H1 (cell line): ENCODE measurements around the gene ANKRD53. TPM values are rescaled to one million over a fixed set of nuclear protein-coding genes. Genes with fewer than 3 reads are reported as not detected.

Experiments used
- CTCF ChIA-PET: fragments of 300-600 bp; sonication (Branson Sonifier 250); formaldehyde crosslinking; loops from one replicate; lab custom pipeline; 2021; ENCODE audit not compliant: partially characterized antibody; lab: Charles Lee
- POLR2A ChIA-PET: fragments of 300-600 bp; sonication (Branson Sonifier 250); formaldehyde crosslinking; loops from one replicate; lab custom pipeline; 2021; ENCODE audit warnings: inconsistent platforms; ENCODE audit not compliant: partially characterized antibody; lab: Charles Lee
- DNase-seq, 2 experiments: peaks; one replicate each; pipeline versions ENCODE4 v3.0.0 to v3.0.0-alpha.2; 2010 to 2022; ENCODE audit warnings: low spot score in 2 of 2, low read depth in 1 of 2, mixed read lengths in 1 of 2
- FAIRE-seq: peaks from 2 replicates; lab custom pipeline; 2011; peaks lifted over from hg19 to GRCh38; lab: Jason Lieb, UNC
- H2AFZ ChIP-seq: 2 replicates; pipeline ENCODE4 v1.8.1; 2012; ENCODE audit warnings: low read length, inconsistent platforms
- H2AK5ac ChIP-seq: 2 replicates; pipeline ENCODE4 v1.6.1; 2013; ENCODE audit warnings: low read depth, low read length
- H2BK120ac ChIP-seq: replicated peaks from 2 replicates; pipeline ENCODE3; 2013; ENCODE audit warnings: low read depth, low read length, inconsistent platforms
- H2BK12ac ChIP-seq: 2 replicates; pipeline ENCODE4 v1.6.1; 2013; ENCODE audit warnings: low read depth, low read length
- H2BK15ac ChIP-seq: 2 replicates; pipeline ENCODE4 v1.6.1; 2013; ENCODE audit warnings: low read length
- H2BK20ac ChIP-seq: 2 replicates; pipeline ENCODE4 v1.6.1; 2013; ENCODE audit warnings: low read length
- H2BK5ac ChIP-seq: 2 replicates; pipeline ENCODE4 v1.6.1; 2013; ENCODE audit warnings: low read depth, low read length
- H3K14ac ChIP-seq: 2 replicates; pipeline ENCODE4 v1.6.1; 2013; ENCODE audit warnings: inconsistent platforms; ENCODE audit not compliant: insufficient read length
- H3K18ac ChIP-seq: 2 replicates; pipeline ENCODE4 v1.6.1; 2013; ENCODE audit warnings: low read length; ENCODE audit errors: extremely low read depth
- H3K23ac ChIP-seq: 2 replicates; pipeline ENCODE4 v1.6.1; 2013; ENCODE audit warnings: inconsistent platforms; ENCODE audit not compliant: insufficient read length
- H3K23me2 ChIP-seq: 2 replicates; pipeline ENCODE4 v1.6.1; 2013; ENCODE audit warnings: low read depth, low read length
- H3K27ac ChIP-seq: 2 replicates; pipeline ENCODE4 v1.6.1; 2011; ENCODE audit warnings: low read depth, low read length, inconsistent platforms
- H3K27me3 ChIP-seq, 4 experiments: replicated peaks in 1 of 4; 1 replicate in 1 of 4; 2 replicates in 3 of 4; pipeline versions ENCODE4 v1.6.1 to v1.8.1; 2011 to 2013; ENCODE audit warnings: low read length in 3 of 4, mild to moderate bottlenecking in 3 of 4, inconsistent platforms in 2 of 4, mixed read lengths in 2 of 4, moderate library complexity in 1 of 4; ENCODE audit not compliant: control insufficient read depth in 3 of 4, insufficient read depth in 3 of 4; ENCODE audit errors: extremely low read depth in 1 of 4
- H3K36me3 ChIP-seq, 4 experiments: 2 replicates each; pipeline versions ENCODE4 v1.6.1 to v1.8.1; 2011 to 2013; ENCODE audit warnings: mild to moderate bottlenecking in 4 of 4, low read length in 3 of 4, moderate library complexity in 2 of 4, control low read depth in 1 of 4, inconsistent platforms in 1 of 4; ENCODE audit not compliant: insufficient read depth in 4 of 4, control insufficient read depth in 2 of 4
- H3K4ac ChIP-seq: replicated peaks from 2 replicates; pipeline ENCODE3; 2013; ENCODE audit warnings: low read length, low read depth, mixed read lengths, inconsistent platforms; ENCODE audit not compliant: insufficient read length
- H3K4me1 ChIP-seq, 4 experiments: replicated peaks in 1 of 4; 1 replicate in 1 of 4; 2 replicates in 3 of 4; pipeline versions ENCODE4 v1.6.1 to v1.8.1; 2011 to 2013; ENCODE audit warnings: low read length in 3 of 4, inconsistent platforms in 2 of 4, mixed read lengths in 1 of 4; ENCODE audit not compliant: insufficient read depth in 4 of 4, control insufficient read depth in 3 of 4
- H3K4me2 ChIP-seq, 2 experiments: 2 replicates each; pipeline versions ENCODE4 v1.6.1 to v1.8.1; 2011 to 2013; ENCODE audit warnings: low read depth in 2 of 2, low read length in 2 of 2, control low read depth in 1 of 2, inconsistent platforms in 1 of 2, mild to moderate bottlenecking in 1 of 2; ENCODE audit not compliant: insufficient read depth in 1 of 2
- H3K4me3 ChIP-seq, 4 experiments: fragments of 200-600, 300-600 bp in 1 of 4; sonication (generic), shearing (Covaris generic), sonication (Bioruptor Twin) in 1 of 4; 2 replicates each; pipeline versions ENCODE4 v1.5.1 to v1.8.1; 2011 to 2016; ENCODE audit warnings: low read length in 4 of 4, low read depth in 3 of 4, control low read depth in 2 of 4, inconsistent platforms in 2 of 4, mild to moderate bottlenecking in 2 of 4, mixed read lengths in 1 of 4, moderate library complexity in 1 of 4; ENCODE audit not compliant: insufficient read depth in 2 of 4; ENCODE audit errors: extremely low read depth in 1 of 4
- H3K56ac ChIP-seq: replicated peaks from 2 replicates; pipeline ENCODE3; 2013; ENCODE audit warnings: low read depth, mild to moderate bottlenecking, mixed read lengths, low read length, inconsistent platforms; ENCODE audit not compliant: insufficient read length
- H3K79me1 ChIP-seq: 2 replicates; pipeline ENCODE4 v1.6.1; 2013; ENCODE audit warnings: low read depth, low read length, control low read depth
- H3K79me2 ChIP-seq, 2 experiments: 2 replicates each; pipeline versions ENCODE4 v1.6.1 to v1.8.1; 2012 to 2013; ENCODE audit warnings: low read length in 2 of 2, mild to moderate bottlenecking in 2 of 2, inconsistent platforms in 1 of 2; ENCODE audit not compliant: insufficient read depth in 2 of 2, control insufficient read depth in 1 of 2
- H3K9ac ChIP-seq, 4 experiments: replicated peaks in 1 of 4; 1 replicate in 1 of 4; 2 replicates in 3 of 4; pipeline versions ENCODE4 v1.6.1 to v1.8.1; 2011 to 2013; ENCODE audit warnings: low read depth in 3 of 4, low read length in 3 of 4, control low read depth in 2 of 4, mild to moderate bottlenecking in 2 of 4, moderate library complexity in 2 of 4, inconsistent platforms in 1 of 4; ENCODE audit errors: extremely low read depth in 1 of 4
- H3K9me3 ChIP-seq, 2 experiments: 2 replicates each; pipeline versions ENCODE4 v1.6.1 to v1.8.1; 2012 to 2013; ENCODE audit warnings: mild to moderate bottlenecking in 2 of 2, moderate library complexity in 2 of 2, control low read depth in 1 of 2, inconsistent platforms in 1 of 2, low read depth in 1 of 2, low read length in 1 of 2, mixed read lengths in 1 of 2; ENCODE audit not compliant: insufficient read depth in 2 of 2
- H4K20me1 ChIP-seq, 2 experiments: replicated peaks in 1 of 2; 2 replicates each; pipeline versions ENCODE3 to v1.8.1; 2011 to 2013; ENCODE audit warnings: inconsistent platforms in 2 of 2, low read length in 2 of 2, mild to moderate bottlenecking in 1 of 2; ENCODE audit not compliant: insufficient read depth in 2 of 2, control insufficient read depth in 1 of 2
- H4K5ac ChIP-seq: 2 replicates; pipeline ENCODE4 v1.6.1; 2013; ENCODE audit warnings: low read length, low read depth, mixed read lengths, inconsistent platforms; ENCODE audit not compliant: insufficient read length
- H4K8ac ChIP-seq: 2 replicates; pipeline ENCODE4 v1.8.0; 2013; ENCODE audit warnings: mild to moderate bottlenecking, moderate library complexity, low read length, inconsistent platforms; ENCODE audit not compliant: insufficient read depth; ENCODE audit errors: extremely low read depth
- H4K91ac ChIP-seq: replicated peaks from 2 replicates; pipeline ENCODE3; 2013; ENCODE audit warnings: low read length, mixed read lengths, inconsistent platforms; ENCODE audit not compliant: insufficient read length
- ASH2L ChIP-seq: fragments of 200-600, 300-600 bp; sonication (generic); IDR thresholded peaks from one replicate; pipeline ENCODE4 v1.7.1; 2017; ENCODE audit warnings: low read length
- CBX5 ChIP-seq: fragments of 300-800, 300-1000 bp; sonication (generic); IDR thresholded peaks from 2 replicates; pipeline ENCODE4 v1.7.1; 2016; ENCODE audit warnings: antibody characterized with exemption, low read length, low read depth
- E2F6 ChIP-seq: IDR thresholded peaks from 2 replicates; pipeline ENCODE4 v1.6.1; 2012; ENCODE audit warnings: inconsistent platforms
- EGR1 ChIP-seq: IDR thresholded peaks from 2 replicates; pipeline ENCODE4 v1.6.1; 2011; ENCODE audit warnings: low read depth, low read length, borderline replicate concordance
- EP300 ChIP-seq, 2 experiments: IDR thresholded peaks; 1 replicate in 1 of 2; 2 replicates in 1 of 2; pipeline ENCODE4 v1.6.1; 2011 to 2012; ENCODE audit warnings: low read depth in 2 of 2, low read length in 2 of 2, mild to moderate bottlenecking in 2 of 2, borderline replicate concordance in 1 of 2, inconsistent platforms in 1 of 2, moderate library complexity in 1 of 2
- EZH2 ChIP-seq: fragments of 200-600 bp; sonication (generic); IDR thresholded peaks from 2 replicates; pipeline ENCODE4 v1.7.1; 2012; ENCODE audit warnings: low read depth, mild to moderate bottlenecking, moderate library complexity, low read length, inconsistent platforms; ENCODE audit not compliant: severe bottlenecking
- GABPA ChIP-seq: IDR thresholded peaks from 2 replicates; pipeline ENCODE4 v1.6.1; 2011; ENCODE audit warnings: mild to moderate bottlenecking, low read length, moderate library complexity, borderline replicate concordance; ENCODE audit not compliant: insufficient read depth
- MAFK ChIP-seq: IDR thresholded peaks from 2 replicates; pipeline ENCODE4 v1.6.1; 2012; ENCODE audit warnings: low read depth, mild to moderate bottlenecking, improper control_type of control experiment, low read length
- POU5F1 ChIP-seq: IDR thresholded peaks from 2 replicates; pipeline ENCODE4 v1.6.1; 2011; ENCODE audit warnings: low read depth, mild to moderate bottlenecking, low read length, moderate library complexity
- RAD21 ChIP-seq, 2 experiments: IDR thresholded peaks in 1 of 2; conservative IDR thresholded peaks in 1 of 2; 2 replicates each; pipeline ENCODE4 v1.6.1; 2011; ENCODE audit warnings: low read depth in 2 of 2, low read length in 2 of 2, improper control_type of control experiment in 1 of 2, inconsistent platforms in 1 of 2, mild to moderate bottlenecking in 1 of 2, moderate library complexity in 1 of 2
- RBBP5 ChIP-seq: IDR thresholded peaks from 2 replicates; pipeline ENCODE4 v1.7.1; 2012; ENCODE audit warnings: low read depth, mild to moderate bottlenecking, inconsistent platforms, low read length, moderate library complexity, borderline replicate concordance
- SP4 ChIP-seq: IDR thresholded peaks from 2 replicates; pipeline ENCODE4 v1.6.1; 2012; ENCODE audit warnings: low read length, inconsistent platforms
- TEAD4 ChIP-seq: IDR thresholded peaks from 2 replicates; pipeline ENCODE4 v1.6.1; 2012; ENCODE audit warnings: low read depth, low read length, inconsistent platforms, mixed read lengths
- WGBS, 2 experiments: shearing (Covaris generic) in 1 of 2; methylation state at CpG; one replicate each; pipeline versions ENCODE4 v1.1.6 to v1.1.7; 2013 to 2015; ENCODE audit warnings: low lambda C conversion rate in 2 of 2, mixed read lengths in 2 of 2, inconsistent platforms in 1 of 2, low coverage in 1 of 2, missing lambda C conversion rate in 1 of 2; ENCODE audit not compliant: insufficient replicate concordance in 2 of 2, insufficient coverage in 1 of 2, insufficient read length in 1 of 2; ENCODE audit errors: extremely low coverage in 1 of 2, missing lambda C conversion rate in 1 of 2; 5-methylcytosine and 5-hydroxymethylcytosine counted together
- polyA plus RNA-seq, 7 experiments: library from polyadenylated mRNA; depleted of rRNA in 3 of 7; stranded (reverse) in 5 of 7; unstranded in 2 of 7; fragments of >200 nt in 5 of 7; fragments of 200-250 nt in 2 of 7; gene quantifications; 1 replicate in 5 of 7; 2 replicates in 1 of 7; 4 replicates in 1 of 7; pipeline versions ENCODE4 v1.2.1 to v1.2.3, GENCODE V29; 2011 to 2013; ENCODE audit warnings: missing spikeins in 2 of 7, mixed read lengths in 2 of 7
- total RNA-seq: library from RNA; stranded (reverse); fragmentation: NEBNext Ultra II Directional; extraction: Animal tissue kit (Norgen Biotek cat#: 25700); gene quantifications from 2 replicates; pipeline ENCODE4 v1.2.1, GENCODE V29; 2021

ANKRD53 gene
- total and polyA plus RNA-seq, 2 of the 8 experiments (the other 6 are each of a cell fraction or from before 2014, with no cell fraction given) = 0.39 to 0.70 TPM

GRCh38 chr2:70965506-70965905, 12.9 kb upstream of the ANKRD53 start:
- peak overlapping the region in 3 of 4 experiments; percentile 18 to 64 (median 27); a peak in 4 of 8 replicates for H3K4me3 ChIP-seq
- WGBS, 2 experiments = 76% methylated on average over 14 of the region's 14 CpGs; no CpG with 5 or more reads in 1 of the 2 experiments
- TF ChIP-seq E2F6 (no peak), EP300 (IDR thresholded peaks at IDR 0.05; ENCODE audit: borderline replicate concordance in 1 of 2, low read depth in 2 of 2, low read length in 2 of 2) (no peak), TEAD4 (no peak), ASH2L (no peak), POU5F1 (no peak), GABPA (no peak), RBBP5 (no peak), MAFK (no peak), RAD21 (IDR thresholded peaks at IDR 0.05 in 1 of 2, conservative IDR thresholded peaks at IDR 0.05 in 1 of 2; ENCODE audit: low read depth in 2 of 2, low read length in 2 of 2) (no peak), CBX5 (no peak), EGR1 (no peak), EZH2 (no peak), SP4 (no peak)

More at GRCh38 chr2:70965506-70965905, 12.9 kb upstream of the ANKRD53 start:
- no peak overlapping the region for H3K18ac ChIP-seq
- H3K27ac ChIP-seq = no peak overlapping the region
- no peak overlapping the region for H2BK20ac ChIP-seq
- H2BK12ac ChIP-seq = no peak overlapping the region
- peak overlapping the region in 1 of 2 experiments; percentile 15; a peak in 2 of 4 replicates for H3K4me2 ChIP-seq
- no peak overlapping the region for H2AFZ ChIP-seq
- no peak overlapping the region for H2BK5ac ChIP-seq
- no peak overlapping the region for H2AK5ac ChIP-seq
- H3K27me3 ChIP-seq = peaks cover 10 to 38% (median 28%) of the 10 kb centered on the region in 4 experiments
- H4K5ac ChIP-seq = no peak overlapping the region
- H4K91ac ChIP-seq = no peak overlapping the region
- POLR2A ChIA-PET = interaction anchor here (1.0 to 1.4 kb wide), 2 partner anchors 9 to 11 kb away, joined by 4 to 6 read pairs; no protein-coding TSS in a partner anchor
- no peaks in the 10 kb centered on the region; the same call in 1 of the 2 replicates for H3K23me2 ChIP-seq
- H2BK15ac ChIP-seq = no peak overlapping the region
- peak in 1 of 2 experiments; percentile 41 for DNase-seq
- no peak overlapping the region for H3K9ac ChIP-seq
- no peaks in the 10 kb centered on the region for H4K20me1 ChIP-seq
- H3K14ac ChIP-seq = no peak overlapping the region
- H3K4me1 ChIP-seq = no peaks in the 10 kb centered on the region
- no peaks in the 10 kb centered on the region for H3K9me3 ChIP-seq
- H3K79me1 ChIP-seq = no peaks in the 10 kb centered on the region
- FAIRE-seq = no peak
- no peak overlapping the region for H3K56ac ChIP-seq
- H3K23ac ChIP-seq = no peak overlapping the region
- H2BK120ac ChIP-seq = no peak overlapping the region
- CTCF ChIA-PET = interaction anchor here (0.6 to 8.6 kb wide), 16 partner anchors 8 to 1166 kb away, joined by 3 to 99 read pairs (median 4); partner anchors contain the start of gene ANKRD53
- H3K36me3 ChIP-seq = no peaks in the 10 kb centered on the region
- no peak overlapping the region for H4K8ac ChIP-seq
- H3K4ac ChIP-seq = no peak overlapping the region
- H3K79me2 ChIP-seq = no peaks in the 10 kb centered on the region
